Activated CD8-positive, alpha-beta memory T cell treated with anti-CD3 and anti-CD28 coated beads for 48 hours (primary cell): ENCODE results near the gene UQCRHL.
"Not testable (repeated sequence)": the region's sequence is repeated elsewhere in the genome, so short reads cannot be mapped to it uniquely, and the experiment has no call there.

Experiments used
- DNase-seq, 3 experiments: peaks; one replicate each; pipeline ENCODE4 v3.0.0-alpha.2; 2020; ENCODE audit warnings: low read depth in 2 of 3, low spot score in 2 of 3

UQCRHL gene

GRCh38 chr1:15807549-15807948, at the start of gene UQCRHL:
TSS of gene UQCRHL (minus strand) at chr1:15807649. CDS start at chr1:15807649, 0 bp downstream.
- not testable (repeated sequence) for DNase-seq

DNA sequence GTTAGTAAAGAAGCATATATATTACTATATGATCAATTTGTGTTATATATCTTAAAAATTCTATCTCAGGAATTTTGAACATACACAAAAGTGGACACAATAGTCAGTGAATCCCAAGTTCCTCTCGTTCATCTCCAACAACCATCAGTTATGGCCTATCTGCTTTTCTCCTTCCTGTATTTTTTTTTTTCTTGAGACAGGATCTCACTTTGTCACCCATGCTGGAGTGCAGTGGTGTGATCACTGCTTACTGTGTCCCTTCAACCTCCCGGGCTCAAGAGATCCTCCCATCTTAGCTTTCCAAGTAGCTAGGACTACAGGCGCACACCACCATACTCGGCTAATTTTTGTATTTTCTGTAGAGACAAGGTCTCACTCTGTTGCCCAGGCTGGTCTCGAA, 49.4 kb upstream of the UQCRHL start:
- no peak for DNase-seq

DNA sequence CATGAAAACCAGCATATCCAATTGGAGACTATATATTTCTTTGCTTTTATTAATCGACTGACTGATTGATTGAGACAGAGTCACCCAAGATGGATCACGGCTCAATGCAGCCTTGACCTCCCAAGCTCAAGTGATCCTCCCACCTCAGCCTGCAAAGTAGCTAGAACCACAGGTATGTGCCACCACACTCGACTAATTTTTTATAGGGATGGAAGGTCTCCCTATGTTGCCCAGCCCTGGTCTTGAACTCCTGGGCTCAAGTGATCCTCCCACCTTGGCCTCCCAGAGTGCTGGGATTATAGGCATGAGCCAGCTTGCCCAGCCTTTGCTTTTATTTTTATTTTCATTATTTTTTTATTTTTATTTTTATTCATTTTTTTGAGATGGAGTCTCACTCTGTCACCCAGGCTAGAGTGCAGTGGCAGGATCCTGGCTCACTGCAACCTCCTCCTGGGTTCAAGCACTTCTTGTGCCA, 45.4 kb upstream of the UQCRHL start:
- no peak for DNase-seq

DNA sequence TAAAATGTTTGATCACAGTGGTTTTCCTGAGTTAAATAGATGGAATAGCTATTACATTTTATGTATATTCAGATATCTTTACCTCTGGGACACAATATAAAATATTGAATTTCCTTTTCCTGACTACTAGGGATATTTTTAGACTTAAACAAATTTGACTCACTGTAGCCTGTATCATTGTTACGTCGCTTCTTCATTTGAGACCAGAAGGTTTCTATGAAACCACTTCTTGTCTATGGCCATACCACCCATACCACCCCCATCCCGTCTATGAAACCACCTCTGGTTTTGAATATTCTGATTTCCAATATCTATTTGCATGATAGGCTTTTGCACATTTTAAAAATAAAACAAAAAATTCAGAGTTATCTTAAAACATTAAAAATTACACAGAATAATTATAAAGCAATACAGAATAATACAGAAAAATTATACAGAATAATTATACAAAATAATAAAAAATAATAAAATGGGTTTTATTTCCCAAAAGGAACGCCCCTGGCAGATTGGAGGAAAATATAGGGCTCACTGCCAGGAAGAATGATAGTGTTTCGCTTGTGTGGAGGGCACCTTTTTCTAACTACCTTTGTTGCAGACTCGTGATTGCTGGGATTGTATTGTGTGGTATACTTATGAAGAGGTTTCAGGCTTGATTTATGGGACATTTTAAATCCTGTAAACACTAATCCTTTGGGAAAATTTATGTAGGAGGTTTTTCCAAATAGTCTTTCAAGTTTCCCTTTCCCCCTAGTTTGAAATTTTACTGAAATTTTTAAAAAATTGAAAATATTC, 44.8 kb upstream of the UQCRHL start:
- no peak for DNase-seq

DNA sequence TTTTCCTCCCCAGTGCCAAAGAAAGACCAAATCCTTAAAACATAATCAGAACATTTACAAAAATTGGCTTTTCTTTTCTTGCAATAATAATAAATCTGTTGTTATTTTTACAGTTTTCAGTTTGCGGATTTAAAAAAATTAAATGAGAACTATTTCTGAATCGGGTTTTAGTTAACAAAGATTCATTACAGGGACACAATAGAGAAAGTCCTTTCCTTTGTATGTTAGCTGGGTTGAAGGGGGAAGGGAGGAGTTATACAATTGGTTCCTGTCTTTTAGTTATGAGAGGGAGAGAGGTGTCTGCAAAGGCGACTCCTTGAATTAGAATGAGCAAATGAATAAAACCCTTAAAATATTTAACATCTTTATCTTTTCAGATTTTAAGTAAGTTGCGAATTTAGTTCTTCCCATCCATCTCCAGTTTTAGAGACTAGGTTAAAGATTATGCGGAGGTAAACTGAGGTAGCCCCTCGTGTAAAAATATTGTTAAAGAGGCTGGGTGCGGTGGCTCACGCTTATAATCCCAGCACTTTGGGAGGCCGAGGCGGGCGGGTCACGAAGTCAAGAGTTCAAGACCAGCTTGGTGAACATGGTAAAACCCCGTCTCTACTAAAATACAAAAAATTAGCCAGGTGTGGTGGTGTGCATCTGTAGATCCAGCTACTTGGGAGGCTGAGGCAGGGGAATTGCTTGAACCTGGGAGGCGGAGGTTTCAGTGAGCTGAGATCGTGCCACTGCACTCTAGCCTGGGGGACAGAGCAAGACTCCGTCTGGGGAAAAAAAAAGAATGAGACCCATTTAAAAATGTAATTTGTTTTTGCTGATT, 44.0 kb upstream of the UQCRHL start:
- DNase-seq, result no peak

DNA sequence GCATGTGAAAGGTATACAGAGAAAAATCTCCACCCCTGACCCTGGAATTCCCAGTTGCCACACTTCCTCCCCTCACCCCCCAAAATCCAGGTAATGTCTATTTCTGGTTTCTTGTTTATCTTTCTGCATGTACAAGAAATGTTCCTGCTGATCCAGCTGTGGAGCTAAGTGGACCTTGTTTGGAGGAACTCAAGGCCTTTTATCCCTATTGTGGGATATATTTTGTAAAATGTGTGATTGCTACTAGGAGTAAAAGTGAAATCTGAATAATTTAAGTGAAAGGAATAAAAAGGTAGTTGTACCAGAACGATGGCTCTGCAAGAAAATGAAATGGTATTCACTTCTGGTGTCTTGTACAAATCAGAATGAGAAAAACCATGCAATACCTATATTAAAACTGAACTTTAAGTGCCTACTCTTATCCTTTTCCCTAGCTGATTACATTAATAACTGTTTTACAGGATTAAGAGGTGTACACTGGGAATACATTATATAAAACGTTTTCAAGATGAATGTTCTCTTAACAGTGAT, 43.1 kb upstream of the UQCRHL start:
- DNase-seq, result no peak

GRCh38 chr1:15849775-15850324, 42.4 kb upstream of the UQCRHL start:
- no peak for DNase-seq

DNA sequence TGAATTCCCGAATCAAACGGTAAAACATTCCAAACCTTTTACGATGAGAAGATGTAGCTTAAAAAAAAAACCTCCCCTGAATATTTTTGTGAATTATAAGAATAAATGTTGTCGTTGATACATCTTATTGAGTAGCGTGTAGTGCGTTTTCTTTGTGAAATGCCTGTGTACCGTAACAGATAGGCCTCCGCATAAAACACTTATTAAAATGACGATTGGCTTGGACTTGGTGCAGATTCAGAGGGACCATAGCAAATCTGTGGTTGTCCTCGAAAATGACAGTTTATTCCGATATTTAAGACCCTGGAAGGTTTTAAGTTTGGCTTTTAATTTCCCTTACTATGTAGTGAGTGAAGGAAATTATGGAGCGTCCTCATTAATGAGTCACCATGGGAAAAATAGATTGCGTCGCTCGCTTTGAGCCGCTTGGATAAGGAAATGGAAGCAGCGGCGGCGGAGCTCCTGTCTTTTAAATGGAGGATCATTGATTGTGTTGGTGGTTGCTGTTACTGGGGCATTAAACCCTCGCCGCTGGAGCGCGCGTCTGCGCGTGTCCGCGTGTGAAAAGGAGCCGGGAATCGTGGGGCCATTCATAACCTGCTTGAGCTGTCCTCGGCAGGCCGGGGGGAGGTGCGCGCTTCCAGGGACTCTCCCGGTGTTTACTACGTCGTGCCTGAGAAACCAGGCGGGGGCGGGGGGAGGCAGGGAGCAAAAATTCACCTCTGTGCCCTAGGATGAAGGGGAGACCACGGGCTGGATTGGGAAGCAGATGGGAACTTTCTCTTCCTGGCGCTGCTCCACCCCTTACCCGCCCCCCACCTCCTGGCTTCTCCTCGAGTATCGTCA, 41.7 kb upstream of the UQCRHL start:
- DNase-seq, result peak; percentile 26 to 41 (median 31)

DNA sequence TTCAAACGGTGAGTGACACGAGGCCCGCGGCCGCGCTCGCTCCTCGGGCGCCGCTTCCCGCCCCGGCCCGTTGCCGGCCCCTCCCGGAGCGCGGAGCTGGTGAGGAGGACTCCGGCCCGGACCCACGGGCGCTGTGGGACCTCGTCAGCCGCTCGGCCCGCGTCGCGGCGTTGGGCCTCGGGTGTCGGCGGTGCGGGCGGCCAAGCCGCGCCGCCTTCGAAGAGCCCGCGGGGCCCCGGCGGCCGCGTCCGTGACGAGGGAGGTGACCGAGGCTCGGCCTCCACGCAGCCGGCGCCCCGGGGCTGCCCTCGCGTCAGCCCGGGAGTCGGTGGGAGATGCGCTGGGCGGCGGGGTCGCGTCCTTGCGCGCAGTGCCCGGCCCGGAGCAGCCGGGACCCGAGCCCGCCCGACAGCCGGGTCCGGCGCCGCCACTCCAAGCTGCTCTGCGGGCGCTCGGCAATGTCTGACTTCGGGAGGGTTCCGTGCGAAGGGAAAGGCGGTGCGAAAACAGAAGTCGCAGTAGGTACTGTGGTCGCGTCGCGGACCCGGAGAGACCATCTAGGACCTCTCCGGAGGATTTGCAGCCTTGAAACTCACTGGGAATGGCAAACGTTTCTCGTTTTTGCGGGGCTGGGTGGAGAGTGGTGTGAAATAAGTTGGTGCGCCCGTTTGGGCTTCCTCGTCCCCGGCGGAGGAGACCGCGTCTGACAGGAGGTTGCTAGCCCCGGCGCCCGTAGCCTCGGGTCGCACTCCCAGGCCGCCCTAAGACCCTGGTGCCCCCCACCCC, 40.9 kb upstream of the UQCRHL start:
- peak in 2 of 3 experiments; percentile 17 to 40 for DNase-seq

DNA sequence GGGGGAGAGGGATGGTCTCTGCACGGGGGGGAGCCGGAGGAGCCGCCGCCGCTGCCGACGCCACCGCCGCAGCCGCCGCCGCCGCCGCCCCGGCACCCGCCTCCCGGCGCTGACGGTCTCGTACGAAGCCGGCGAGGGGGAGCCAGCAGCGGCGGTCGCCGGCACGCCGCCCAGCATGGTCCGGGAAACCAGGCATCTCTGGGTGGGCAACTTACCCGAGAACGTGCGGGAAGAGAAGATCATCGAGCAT, 40.4 kb upstream of the UQCRHL start:
- DNase-seq, result no peak

DNA sequence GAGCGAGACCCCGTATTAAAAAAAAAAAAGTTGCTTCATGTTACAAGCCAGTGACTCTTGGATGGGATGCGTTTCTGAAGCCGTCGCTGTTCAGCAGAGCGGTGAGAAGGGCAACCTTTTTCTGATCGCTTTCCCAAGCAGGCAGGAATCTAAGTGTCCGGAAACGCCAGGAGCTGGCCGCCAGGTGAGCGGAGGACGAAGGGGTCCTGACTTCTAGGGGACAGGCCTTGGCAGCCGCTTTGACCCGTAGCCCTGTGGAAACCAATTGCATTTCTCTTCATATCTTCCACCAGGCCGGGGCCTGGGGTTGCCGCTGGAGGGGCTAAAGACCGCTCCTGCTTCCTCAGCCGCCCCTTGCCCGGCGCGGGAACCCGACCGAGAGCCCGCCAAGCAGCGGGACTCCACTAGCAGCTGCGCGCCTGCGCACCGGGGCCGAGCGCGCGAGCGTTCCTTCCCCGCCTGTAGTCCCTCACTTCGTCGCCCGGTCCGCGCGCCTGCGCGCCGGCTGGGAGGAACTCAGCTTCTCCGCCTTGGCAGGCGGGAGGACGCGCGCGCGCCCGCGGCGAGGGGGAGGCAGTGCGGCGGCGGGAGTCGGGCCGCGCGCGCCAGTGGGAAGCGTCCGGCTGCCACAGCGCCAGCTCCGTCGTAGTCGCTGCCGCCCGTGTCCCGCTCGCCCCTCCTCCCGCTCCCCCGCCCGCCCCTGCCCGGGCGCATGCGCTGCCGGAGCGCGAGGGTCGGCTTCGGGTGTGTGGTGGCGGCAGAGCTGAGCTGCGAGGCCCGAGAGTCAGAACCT, 39.8 kb upstream of the UQCRHL start, which contains the start of gene SPEN:
Gene SPEN (plus strand): TSS at position 608 of the 793 bp plus-strand sequence. CDS start 361 bp downstream, outside the sequence.
- DNase-seq, result peak; percentile 89 to 99 (median 92)

DNA sequence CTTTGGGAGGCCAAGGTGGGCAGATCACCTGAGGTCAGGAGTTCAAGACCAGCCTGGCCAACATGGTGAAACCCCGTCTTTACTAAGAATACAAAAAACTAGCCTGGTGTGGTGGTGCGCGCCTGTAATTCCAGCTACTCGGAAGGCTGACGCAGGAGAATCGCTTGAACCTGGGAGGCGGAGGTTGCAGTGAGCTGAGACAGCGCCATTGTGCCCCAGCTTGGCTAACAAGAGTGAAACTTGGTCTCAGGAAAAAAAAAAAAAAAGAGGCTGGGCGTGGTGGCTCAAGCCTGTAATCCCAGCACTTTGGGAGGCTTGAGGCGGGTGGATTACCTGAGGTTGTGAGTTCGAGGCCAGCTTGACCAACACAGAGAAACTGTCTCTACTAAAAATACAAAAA, 38.6 kb upstream of the UQCRHL start:
- not testable (repeated sequence) for DNase-seq

- no peak for DNase-seq
Measured at GRCh38 chr1:15843826-15844572, 36.5 kb upstream of the UQCRHL start.

DNA sequence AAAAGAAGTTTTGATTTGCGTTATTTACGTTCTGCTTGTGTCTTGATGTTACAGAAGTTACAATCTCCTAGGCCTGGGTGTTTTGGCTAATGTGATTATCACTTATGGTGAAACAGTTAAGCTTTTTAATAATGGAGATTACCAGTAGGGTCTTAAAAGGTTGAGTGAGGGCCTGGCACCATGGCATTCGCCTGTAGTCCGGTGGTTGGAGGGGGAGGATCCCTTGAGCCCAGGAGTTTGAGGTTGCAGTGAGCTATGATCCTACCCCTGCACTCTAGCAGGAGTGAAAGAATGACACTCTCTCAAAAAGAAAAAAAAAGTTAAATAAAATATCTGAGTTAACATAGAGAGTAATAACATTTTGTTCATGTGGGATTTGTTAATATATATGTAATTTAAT, 31.3 kb upstream of the UQCRHL start:
- no peak for DNase-seq

DNA sequence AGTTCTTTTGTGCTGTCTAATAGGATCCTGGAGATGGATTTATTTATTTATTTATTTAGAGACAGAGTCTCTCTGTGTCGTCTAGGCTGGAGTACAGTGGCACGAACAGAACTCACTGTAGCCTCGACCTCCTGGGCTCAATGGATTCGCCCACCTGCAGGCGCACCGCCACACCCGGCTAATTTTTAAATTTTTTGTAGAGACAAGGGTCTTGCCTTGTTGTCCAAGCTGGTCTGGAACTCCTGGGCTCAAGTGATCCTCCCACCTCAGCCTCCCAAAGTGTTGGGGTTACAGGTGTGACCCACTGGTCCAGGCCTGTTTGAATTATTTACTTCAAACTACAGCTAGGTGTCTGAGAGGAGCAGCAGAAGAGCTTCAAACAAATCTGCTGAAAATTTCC, 30.5 kb upstream of the UQCRHL start:
- no peak for DNase-seq

GRCh38 chr1:15836772-15837669, 29.6 kb upstream of the UQCRHL start:
- peak in 2 of 3 experiments; percentile 40 to 44 for DNase-seq

GRCh38 chr1:15836511-15836771, 29.0 kb upstream of the UQCRHL start:
- DNase-seq, result not testable (repeated sequence)
